Stimulated activated CD4-positive, alpha-beta T cell treated with anti-CD3 and anti-CD28 coated beads, Interleukin-15, amount 100 ng/mL, for 24 hours (primary cell): Measurements from ENCODE around the gene GOLGA6D.
A peak's percentile ranks its signal among the peaks of the same experiment; 100 is the strongest.
"Not testable (repeated sequence)": the region's sequence is repeated elsewhere in the genome, so short reads cannot be mapped to it uniquely, and the experiment has no call there.

ENCODE experiments used
- DNase-seq: peaks from one replicate; pipeline ENCODE4 v3.0.0-alpha.2; 2020

GOLGA6D gene, protein sequence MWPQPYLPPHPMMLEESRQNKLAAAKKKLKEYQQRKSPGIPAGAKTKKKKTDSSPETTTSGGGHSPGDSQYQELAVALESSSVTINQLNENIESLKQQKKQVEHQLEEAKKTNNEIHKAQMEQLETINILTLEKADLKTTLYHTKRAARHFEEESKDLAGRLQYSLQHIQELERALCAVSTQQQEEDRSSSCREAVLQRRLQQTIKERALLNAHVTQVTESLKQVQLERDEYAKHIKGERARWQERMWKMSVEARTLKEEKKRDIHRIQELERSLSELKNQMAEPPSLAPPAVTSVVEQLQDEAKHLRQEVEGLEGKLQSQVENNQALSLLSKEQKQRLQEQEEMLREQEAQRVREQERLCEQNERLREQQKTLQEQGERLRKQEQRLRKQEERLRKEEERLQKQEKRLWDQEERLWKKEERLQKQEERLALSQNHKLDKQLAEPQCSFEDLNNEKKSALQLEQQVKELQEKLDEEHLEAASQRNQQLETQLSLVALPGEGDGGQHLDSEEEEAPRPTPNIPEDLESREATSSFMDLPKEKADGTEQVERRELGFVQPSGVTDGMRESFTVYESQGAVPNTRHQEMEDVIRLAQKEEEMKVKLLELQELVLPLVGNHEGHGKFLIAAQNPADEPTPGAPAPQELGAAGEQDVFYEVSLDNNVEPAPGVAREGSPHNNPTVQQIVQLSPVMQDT

DNA sequence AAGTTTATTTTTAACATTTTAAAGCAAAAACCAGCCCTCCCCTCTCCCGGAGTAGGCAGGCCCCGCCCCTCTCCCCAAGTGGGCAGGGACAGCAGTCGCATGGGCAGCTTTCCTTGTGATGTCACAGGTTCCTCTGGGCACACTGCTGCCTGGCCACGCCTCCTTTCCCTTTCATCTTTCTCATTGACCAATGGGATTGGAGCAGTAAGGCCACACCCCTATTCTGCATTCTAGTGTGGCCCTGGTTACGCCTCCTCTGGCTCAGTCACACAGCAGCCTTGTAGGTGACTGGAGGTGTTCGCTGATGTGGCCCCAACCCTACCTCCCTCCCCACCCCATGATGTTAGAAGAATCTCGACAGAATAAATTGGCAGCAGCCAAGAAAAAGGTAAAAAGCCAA is at the start of gene GOLGA6D:
GOLGA6D (plus strand) TSS at position 264 of the 400 bp plus-strand sequence; CDS start at position 305, 41 bp downstream.
- DNase-seq = not testable (repeated sequence)

DNA sequence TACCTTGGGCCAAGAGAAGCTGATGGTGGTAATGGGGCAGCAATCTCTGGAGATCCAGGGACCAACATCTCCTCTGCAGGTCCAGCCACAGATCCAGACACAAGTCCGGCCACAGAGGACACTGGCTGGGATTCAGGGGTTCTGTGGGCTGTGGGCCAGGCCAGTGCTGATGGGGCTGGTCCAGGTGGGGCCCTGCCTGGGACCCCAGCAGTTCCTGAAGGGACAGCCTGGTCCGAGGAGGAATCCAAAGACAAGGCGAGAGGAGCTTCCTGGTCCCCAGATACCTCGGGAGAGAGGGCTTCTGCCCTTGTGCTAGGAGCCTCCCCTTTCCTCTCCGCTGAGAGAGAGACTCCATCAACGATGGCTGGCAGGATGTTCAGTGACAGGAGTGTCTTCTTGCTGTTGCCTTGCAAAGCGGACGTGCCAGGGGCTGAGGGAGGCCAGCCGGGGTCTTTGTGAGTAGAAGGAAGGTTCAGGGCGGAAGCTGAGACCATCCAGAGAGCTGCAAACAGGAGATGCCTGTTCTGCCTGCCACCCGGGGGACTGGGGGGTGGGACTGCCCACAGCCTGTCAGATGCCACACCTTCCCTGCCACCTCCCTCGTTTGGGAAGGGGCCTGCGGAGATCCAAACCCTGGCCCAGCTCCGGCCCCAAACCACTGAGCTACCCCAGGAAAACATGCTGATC is 49.0 kb upstream of the GOLGA6D start:
- no peak for DNase-seq

DNA sequence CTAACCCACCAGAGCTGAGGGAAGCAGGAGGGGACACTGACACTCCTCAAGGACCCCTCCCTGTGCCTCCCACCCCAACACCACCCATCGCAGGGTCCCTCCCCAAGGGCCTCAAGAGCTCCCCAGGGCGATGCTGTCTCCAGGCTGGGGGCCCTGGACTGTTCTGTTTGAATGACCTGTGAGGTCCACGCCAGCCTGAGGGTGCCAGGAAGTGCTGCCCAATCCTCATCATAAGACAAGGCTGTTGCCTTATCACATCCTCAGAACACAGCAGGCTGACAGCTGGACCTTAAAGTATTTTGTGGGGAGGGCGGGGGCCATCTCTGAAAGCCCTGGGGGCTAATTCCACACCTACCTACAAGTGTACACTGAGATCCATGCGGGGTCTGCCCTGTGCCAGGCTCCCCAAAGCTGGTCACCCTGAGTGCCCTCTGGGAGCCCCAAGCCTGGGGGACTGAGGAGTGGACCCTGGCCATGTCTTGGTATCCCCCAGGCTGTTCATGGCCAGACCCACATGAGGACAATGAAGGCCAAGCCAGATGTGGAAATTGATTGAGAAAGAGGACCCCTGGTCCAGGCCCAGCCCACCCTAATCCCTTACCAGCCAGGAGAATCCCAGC is 48.3 kb upstream of the GOLGA6D start:
- no peak for DNase-seq

DNA sequence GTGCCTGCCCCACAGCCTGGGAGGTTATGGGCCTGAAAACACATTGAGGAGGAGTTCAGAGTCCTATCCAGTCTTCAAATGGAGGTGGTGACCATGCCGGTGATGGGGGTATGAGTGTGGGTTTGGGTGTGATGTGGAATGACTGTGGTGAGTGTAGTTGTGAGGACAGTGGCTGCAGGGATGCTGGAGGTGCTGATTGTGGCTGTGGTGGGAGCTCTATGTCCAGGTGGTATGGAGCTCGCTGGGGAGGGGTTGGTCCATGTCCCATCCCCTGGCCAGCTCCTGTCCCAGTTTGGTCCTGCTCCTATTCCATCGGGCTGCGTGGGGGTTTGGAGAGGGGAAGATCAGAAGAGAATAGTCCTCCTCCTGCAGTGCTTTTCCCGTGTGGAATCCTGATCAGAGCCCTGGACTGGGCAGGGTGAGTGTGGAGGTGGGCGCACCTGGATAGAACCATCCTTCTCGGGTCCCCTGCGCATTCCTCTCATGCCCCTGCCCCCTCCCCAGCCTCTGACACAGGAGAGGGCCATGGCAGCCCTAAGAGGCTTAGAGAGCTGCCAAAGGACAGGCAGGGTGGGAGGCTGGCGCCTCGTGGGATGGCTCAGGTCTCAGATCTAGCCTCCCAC is 47.5 kb upstream of the GOLGA6D start:
- no peak for DNase-seq

DNA sequence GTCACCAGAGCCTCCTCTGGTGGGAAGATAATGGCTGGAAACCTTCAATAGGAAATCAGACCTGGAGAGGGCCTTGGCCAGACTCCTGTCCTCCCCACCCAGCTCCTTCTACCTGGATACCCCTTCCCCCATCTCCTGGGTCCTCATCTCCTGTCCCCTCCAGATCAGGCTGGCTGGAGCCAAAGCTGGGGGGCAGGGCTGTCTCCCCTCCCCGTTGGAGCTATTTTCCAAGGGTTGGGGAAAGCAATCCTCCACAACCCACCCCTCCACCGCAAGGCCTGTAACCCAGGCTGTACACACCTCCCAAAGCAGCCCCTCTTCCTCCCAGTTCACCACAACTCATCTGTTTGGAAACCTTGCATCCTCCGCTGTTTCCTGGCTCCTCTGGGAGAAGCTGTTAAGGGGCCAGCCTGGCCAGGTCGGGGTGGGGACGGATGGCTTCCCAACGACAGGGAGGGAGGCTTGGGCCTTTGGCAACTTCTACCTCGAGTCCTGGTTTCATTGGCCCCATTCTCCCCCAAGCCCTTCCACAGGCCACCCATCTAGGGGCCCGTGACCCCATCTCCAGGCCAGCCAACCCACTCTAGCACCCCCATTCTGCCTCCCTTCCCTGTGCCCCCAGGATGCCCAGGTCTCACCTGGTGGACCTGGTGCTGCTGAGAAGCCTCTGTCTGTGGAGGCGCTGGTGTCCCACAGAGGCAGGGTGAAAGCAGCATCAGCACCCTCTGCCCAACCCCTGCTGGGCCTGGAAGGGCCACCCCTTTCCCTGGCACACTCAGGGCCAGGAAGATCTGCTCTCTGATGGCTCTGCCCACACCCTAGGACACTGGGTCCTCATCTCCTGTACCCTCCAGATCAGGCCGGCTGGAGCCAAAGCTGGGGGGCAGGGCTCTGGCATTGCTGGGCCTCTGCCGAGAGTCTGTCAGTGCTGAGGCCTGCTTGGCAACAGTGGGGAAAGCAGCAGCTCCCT is 46.6 kb upstream of the GOLGA6D start:
- no peak for DNase-seq

DNA sequence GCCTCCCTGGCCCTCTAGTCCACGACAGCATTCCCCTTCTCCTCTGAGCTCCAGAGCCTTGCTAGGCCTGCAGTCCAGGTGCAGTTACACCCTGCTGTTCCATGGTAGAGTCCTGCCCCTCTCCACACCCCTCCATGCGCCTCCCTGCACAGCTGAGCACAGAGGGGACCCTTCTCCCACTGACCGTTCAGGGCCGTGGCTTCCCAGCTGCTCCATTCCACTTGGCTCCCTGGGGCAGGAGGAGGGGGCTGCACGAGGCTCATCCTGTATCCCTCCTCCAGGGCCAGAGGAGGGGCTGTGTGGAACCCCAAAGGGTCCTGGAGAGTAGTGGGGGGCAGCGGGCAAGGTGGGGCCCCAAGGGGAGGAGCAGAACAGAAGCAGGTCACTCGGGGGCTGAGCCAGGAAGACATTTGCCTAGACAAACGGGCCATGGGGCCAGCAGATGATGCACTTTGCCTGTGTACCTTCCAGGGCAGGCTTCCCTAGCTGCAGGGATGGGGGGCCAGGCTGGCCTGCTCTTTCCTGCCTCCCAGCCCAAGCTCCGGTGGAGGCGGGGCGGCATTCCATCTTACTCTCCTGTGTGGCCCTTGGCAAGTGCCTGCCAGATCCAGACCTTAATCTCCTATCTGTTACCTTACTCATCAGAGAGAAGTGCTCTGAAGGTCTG is 45.2 kb upstream of the GOLGA6D start:
- DNase-seq = no peak

DNA sequence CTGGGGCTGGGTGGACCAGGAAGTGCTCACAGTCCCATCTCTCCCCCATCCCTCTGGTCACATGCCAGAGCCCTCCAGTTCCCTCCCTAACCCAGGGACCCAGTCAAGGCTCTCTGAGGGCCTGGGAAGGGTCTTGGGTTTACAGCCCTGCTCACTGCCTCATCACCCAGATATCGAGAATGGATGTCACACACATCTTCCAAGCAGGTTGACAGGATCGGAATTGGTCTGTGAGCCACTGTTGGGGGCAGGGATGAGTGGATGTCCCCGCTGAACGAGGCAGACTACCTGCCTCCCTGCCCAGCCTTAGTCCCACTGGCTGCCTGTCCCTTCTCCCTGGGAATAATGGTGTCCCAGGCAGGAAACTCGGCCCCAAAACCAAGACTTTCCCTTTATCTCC is 44.5 kb upstream of the GOLGA6D start:
- no peak for DNase-seq

DNA sequence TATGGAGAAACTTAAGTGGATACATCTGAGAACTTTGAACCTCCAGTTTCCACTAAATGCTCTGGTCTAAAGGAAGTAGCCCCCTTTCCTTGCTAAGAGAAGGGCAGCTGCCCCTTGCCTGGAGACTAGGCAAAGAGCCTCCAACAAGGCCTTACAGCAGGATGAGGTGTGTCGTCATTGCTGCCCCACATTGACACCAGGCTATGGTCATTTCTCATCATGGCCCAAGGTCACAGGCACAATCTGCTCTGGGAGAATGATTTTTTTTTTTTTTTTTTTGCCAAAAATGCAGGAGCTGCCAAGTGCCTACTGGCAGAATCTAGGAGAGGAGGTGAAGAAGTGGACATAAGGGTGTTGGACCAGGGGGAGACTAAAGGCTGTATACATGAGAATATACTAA is 36.9 kb upstream of the GOLGA6D start:
- not testable (repeated sequence) for DNase-seq

DNA sequence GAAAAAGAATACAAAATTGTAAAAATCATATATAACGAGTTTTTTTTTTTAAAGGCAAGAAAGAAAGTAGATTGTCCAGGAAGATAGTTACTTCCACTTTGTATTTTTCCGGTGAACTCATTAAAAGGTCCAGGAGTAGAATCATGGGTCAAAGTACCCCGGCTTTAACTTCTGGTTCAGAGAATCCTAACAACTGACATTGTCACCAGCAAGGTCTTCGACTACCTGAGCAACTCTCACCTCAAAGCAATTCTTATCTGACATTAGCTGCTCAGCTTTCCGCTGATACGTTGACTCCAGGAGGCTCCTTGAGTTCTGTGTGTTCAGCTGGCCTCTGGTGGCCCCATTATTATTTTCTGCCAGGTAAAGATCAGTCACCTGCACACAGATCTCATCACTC is 33.6 kb upstream of the GOLGA6D start:
- DNase-seq = not testable (repeated sequence)

DNA sequence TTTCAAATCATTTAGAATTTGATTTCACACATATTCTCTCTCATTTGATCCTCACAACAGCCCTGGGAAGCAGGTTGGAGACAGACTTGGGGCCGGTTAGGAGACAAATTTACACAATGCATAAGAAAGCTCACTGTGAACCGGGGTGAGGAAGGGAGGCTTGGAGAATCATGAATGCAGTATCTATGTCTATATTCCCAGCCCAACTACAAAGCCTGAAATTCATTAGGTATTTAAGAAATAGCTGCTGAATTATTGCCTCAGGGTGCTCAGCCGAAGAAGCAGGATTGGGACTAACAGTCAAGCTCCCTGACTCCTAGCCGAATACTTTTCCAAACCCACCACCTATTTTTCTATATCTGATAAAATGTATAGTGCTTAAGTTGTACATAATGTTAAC is 32.9 kb upstream of the GOLGA6D start:
- no peak for DNase-seq

DNA sequence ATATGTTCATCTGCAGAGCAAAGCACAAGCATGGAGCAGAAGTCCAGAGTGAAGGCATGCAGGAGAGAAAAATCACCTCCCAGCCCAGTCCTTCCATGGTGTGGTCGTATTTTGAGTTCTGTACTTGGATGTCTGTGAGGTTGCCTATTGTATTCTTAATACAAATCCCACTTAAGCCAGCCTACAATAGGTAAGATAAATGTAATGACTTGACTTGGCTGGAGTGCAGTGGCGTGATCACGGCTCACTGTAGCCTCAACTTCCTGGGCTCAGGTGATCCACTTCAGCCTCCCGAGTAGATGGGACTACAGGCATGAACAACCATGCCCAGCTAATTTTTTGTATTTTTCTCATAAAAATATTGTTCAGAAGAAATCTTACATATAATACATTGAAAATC is 31.3 kb upstream of the GOLGA6D start:
- not testable (repeated sequence) for DNase-seq

DNA sequence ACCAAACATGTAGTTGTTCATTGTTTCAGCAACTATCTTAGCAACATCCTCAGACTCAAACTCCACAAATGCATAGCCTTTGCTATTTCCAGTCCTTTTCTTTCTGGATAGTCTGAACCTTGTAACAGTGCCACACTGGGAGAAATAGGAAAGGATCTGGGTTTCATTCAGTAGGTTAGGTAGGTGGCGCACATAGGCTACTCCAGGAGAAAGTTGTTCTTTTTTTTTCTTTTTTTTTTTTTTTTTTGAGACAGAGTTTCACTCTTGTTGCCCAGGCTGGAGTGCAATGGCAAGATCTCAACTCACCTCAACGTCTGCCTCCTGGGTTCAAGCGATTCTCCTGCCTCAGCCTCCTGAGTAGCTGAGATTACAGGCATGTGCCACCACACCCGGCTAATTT is 30.4 kb upstream of the GOLGA6D start:
- not testable (repeated sequence) for DNase-seq

DNA sequence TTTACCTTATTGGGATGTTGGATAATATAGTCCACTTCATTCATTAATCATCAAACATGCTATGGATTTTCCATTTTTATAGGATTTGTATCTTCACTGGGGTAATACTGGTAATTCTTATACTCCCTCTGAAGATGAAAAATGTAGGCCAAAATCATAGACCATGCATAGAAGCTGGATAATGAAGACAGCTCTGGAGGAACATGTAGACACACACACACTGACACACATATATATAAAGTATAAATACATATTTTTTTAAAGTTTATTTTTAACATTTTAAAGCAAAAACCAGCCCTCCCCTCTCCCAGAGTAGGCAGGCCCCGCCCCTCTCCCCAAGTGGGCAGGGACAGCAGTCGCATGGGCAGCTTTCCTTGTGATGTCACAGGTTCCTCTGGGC is 24.6 kb upstream of the GOLGA6D start, which contains the start of gene GOLGA6C:
GOLGA6C (plus strand) TSS at position 301 of the 400 bp plus-strand sequence. CDS start 265 bp downstream, outside the sequence.
- DNase-seq = not testable (repeated sequence)

DNA sequence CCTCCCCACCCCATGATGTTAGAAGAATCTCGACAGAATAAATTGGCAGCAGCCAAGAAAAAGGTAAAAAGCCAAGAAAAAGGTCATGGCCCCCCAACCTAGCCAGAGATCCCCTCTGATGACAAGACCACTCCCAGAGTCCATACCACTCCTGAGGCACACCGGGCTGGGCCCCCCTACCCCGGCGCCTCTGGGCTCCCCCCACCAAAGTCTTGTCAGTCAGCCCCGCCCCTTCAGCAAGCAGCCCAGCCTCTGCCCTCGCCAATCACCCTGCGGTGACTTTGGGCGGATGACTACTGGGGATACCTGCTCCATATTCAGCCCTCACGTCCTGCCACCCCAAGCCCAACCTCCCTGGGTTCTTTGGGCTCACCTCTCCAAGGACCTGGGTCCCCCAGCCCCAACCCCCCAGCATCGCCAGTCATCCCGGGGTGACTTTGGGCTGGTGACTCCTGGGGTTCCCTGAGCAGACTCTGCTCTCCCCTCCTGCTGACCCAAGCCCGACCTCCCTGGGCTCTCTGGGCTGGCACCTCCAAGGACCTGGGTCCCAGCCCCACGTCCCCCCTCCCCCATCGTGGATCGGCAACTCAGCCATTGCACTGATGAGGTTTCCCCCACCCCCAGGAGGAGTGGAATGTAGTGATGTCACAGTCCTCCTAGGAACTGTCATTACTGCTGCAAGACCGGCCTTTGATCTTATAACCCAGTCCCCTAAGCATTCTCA is 23.9 kb upstream of the GOLGA6D start:
- DNase-seq = not testable (repeated sequence)

DNA sequence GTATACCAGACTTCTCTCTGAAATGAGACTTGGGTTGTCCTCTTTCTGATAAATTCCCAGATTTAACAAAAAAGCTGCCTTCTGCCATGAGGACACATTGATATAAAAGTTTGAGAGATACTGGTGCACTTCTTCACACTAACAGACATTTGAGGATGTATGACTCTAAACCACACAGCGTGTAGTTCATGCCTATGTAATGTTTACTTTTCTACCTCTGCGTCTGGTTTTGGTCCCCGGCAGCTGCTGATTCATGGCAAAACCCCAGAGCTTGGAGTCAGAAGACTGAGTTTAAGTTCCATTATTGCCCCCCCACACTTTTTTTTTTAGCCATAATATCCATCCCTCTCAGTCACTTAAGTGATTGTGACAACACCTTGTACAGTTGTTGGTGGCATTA is 22.8 kb upstream of the GOLGA6D start:
- not testable (repeated sequence) for DNase-seq

DNA sequence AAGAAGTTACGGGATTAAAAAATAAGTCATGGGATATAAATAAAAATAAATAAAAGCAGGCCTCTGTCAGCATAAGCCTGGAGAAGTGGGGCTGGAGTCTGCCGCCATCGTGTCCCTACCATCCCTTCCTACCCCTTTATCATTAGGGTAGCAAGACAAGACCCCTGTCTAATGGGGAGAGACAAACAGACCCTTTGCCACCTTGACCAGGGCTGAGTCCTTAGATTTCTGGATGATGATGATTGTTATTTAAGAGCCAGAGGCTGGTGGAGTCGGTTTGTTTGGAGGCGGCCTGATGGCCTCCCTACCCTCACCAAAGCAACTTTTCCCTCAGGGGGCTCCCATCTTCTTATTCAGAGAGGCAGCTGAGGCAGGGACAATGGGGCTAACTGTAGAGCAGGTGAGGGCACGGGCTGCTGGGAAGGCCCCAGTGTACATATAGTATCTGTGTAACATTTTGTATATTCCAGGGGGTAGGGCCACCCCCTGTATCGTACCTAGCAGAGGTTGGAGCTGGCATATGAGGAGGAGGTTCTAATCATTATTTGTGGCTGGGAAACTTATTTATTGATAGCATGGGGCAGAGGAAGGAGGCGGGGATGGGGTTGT is 8.8 kb upstream of the GOLGA6D start:
- not testable (repeated sequence) for DNase-seq

DNA sequence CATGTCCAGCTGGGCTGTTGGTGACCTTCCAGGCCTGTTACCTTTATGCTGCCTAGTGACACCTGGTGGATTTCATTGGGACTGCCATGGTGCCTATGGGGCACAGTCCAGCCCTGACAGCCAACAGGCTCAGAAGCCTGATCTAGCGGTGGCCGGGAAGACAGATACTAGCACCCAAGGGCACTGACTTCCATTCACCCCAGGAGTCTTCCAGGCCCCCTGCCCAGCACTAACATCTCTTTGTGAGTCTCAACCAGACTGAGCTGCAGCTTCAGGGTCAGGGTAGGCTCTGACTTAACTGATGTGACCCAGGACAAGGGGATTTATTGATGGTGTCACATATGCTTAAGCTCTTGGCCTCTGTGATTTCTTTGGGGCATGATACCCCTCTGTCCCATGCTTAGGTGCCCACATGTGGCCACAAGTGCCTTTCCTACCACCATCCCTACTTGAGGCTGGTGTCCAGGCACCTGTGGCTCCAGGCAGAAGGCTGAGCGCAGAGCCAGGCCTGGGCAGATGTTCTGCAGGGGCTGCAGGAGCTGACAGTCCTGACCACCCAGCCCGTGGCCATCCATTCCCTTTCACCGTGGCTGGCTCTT is 8.0 kb upstream of the GOLGA6D start:
- peak; percentile 86 for DNase-seq

DNA sequence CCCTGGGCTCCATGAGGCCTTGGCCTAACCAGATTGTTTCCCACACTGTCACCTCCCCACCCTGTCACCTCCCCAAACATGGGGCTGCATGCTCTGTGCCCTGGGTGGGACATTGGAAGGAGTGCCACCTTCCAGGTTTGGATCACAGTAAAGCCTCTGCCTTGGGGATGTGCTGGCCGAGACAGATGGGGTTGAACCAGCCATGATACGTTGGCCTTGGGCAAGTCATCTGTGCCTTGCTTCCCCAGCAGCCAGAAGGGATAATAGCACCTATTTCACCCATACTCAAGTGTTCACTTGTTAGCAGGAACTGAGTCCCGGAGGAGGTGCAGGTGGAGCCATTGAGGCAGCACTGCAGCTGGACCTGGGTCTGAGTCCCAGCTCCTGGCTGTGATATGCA is 7.0 kb upstream of the GOLGA6D start:
- DNase-seq = not testable (repeated sequence)

DNA sequence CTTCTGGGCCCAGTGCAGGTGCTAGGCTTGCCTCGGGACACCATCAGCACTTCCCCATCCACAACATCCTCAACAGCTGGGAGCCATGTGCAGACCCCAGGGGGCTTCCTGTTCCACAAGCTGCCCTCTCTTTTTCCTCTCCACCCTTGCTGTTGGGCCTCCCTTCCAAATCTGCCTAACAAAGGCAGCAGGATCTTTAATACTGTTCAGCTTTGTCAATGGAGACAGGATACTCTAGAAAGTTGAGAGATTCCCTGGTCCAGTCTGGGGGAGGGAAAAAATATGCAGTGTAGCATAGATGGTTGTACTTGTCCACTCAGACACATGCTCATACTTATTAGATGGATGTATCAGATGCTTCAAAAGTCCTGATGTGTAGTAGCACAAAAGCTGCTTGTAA is 4.1 kb upstream of the GOLGA6D start:
- not testable (repeated sequence) for DNase-seq
